HepG2 (cell line): ENCODE measurements around the gene CBY1. TPM values are rescaled to one million over a fixed set of nuclear protein-coding genes. Genes with fewer than 3 reads are reported as not detected.

Experiments used
- ATAC-seq: fragments of 200-7000 bp; cut with Tn5 transposase; 3 replicates; pipeline ENCODE4 v1.9.1; 2020; ENCODE audit warnings: mild to moderate bottlenecking, moderate library complexity
- BruUV-seq: library from RNA; stranded (reverse); fragments of 400-500 nt; replicated peaks from 2 replicates; lab custom pipeline; 2021; lab: Mats Ljungman, UMichigan
- CTCF ChIA-PET: fragments of 300-600 bp; formaldehyde crosslinking; extraction: SDS; loops from one replicate; lab custom pipeline; 2021; ENCODE audit warnings: low total read pairs, inconsistent platforms, low intra/inter-chr PET ratio; lab: Yijun Ruan, JAX
- POLR2A ChIA-PET: fragments of 350-600 bp; sonication (Branson Sonifier 250); formaldehyde crosslinking; loops from one replicate; lab custom pipeline; 2020; ENCODE audit warnings: antibody characterized with exemption, inconsistent platforms; lab: Yijun Ruan, JAX
- DNase-seq: peaks from one replicate; pipeline ENCODE4 v3.0.0-alpha.2; 2015; ENCODE audit warnings: low spot score
- FAIRE-seq: peaks from 3 replicates; lab custom pipeline; 2011; peaks lifted over from hg19 to GRCh38; lab: Jason Lieb, UNC
- H2AFZ ChIP-seq: one replicate; pipeline ENCODE4 v1.6.1; 2011; ENCODE audit warnings: low read length, inconsistent platforms
- H3K27ac ChIP-seq: fragments of 300-600 bp; 3 replicates; pipeline ENCODE4 v1.8.0; 2011; ENCODE audit warnings: mixed run types, mild to moderate bottlenecking, mixed read lengths, low read length, inconsistent platforms; ENCODE audit not compliant: insufficient read depth; ENCODE audit errors: extremely low read length
- H3K27me3 ChIP-seq, 2 experiments: fragments of 200-600 bp in 1 of 2; 2 replicates in 1 of 2; 3 replicates in 1 of 2; pipeline versions ENCODE4 v1.6.0 to v1.8.0; 2011; ENCODE audit warnings: low read length in 2 of 2, mild to moderate bottlenecking in 2 of 2, moderate library complexity in 2 of 2, inconsistent platforms in 1 of 2; ENCODE audit not compliant: insufficient read depth in 2 of 2, control insufficient read depth in 1 of 2
- H3K36me3 ChIP-seq, 2 experiments: fragments of 200-600 bp in 1 of 2; replicated peaks in 1 of 2; 2 replicates in 1 of 2; 3 replicates in 1 of 2; pipeline versions ENCODE4 v1.5.1 to v1.8.0; 2011; ENCODE audit warnings: low read length in 2 of 2, inconsistent platforms in 1 of 2; ENCODE audit not compliant: insufficient read depth in 2 of 2, control insufficient read depth in 1 of 2
- H3K4me1 ChIP-seq: 2 replicates; pipeline ENCODE4 v1.5.1; 2012; ENCODE audit warnings: low read length, inconsistent platforms; ENCODE audit not compliant: insufficient read depth
- H3K4me2 ChIP-seq: 2 replicates; pipeline ENCODE4 v1.6.0; 2011; ENCODE audit warnings: low read depth, low read length, inconsistent platforms
- H3K4me3 ChIP-seq, 3 experiments: fragments of 200-600 bp in 1 of 3; sonication (generic), shearing (Covaris generic) in 1 of 3; replicated peaks in 1 of 3; 2 replicates each; pipeline ENCODE4 v1.5.1; 2011 to 2016; ENCODE audit warnings: low read length in 3 of 3, inconsistent platforms in 2 of 3, low read depth in 2 of 3, mild to moderate bottlenecking in 2 of 3, control low read depth in 1 of 3, mixed read lengths in 1 of 3; ENCODE audit not compliant: insufficient read depth in 1 of 3
- H3K79me2 ChIP-seq: one replicate; pipeline ENCODE4 v1.6.1; 2011; ENCODE audit warnings: low read length, inconsistent platforms; ENCODE audit not compliant: insufficient read depth
- H3K9ac ChIP-seq: 2 replicates; pipeline ENCODE4 v1.6.0; 2011; ENCODE audit warnings: mild to moderate bottlenecking, low read depth, low read length, inconsistent platforms; ENCODE audit not compliant: insufficient read depth
- H3K9me3 ChIP-seq: 2 replicates; pipeline ENCODE4 v1.5.1; 2012; ENCODE audit warnings: mild to moderate bottlenecking, low read length
- H4K20me1 ChIP-seq: 2 replicates; pipeline ENCODE4 v1.6.0; 2011; ENCODE audit warnings: inconsistent platforms, mild to moderate bottlenecking, low read length, moderate library complexity; ENCODE audit not compliant: insufficient read depth
- HDAC6 ChIP-seq: fragments of 200-600 bp; sonication (generic); IDR thresholded peaks from 2 replicates; pipeline ENCODE4 v1.7.0; 2017; ENCODE audit warnings: mild to moderate bottlenecking, antibody characterized with exemption, low read length, low read depth
- MED13 ChIP-seq: sonication (generic); formaldehyde crosslinking; IDR thresholded peaks from 2 replicates; pipeline ENCODE4 v1.5.0; 2020; ENCODE audit warnings: missing genetic modification reagents
- RAD51 ChIP-seq: fragments of 450-650 bp; IDR thresholded peaks from 2 replicates; pipeline ENCODE4 v1.6.1; 2016; ENCODE audit warnings: borderline replicate concordance
- SIN3B ChIP-seq: fragments of 150-350 bp; IDR thresholded peaks from 2 replicates; pipeline ENCODE4 v1.6.1; 2014; ENCODE audit warnings: low read length
- SOX6 ChIP-seq, 2 experiments: fragments of 450-650 bp in 1 of 2; sonication (generic) in 1 of 2; formaldehyde crosslinking in 1 of 2; IDR thresholded peaks; 2 replicates each; pipeline versions ENCODE4 v1.4.0 to v1.6.1; 2017 to 2020; ENCODE audit warnings: antibody characterized with exemption in 1 of 2, mild to moderate bottlenecking in 1 of 2, missing genetic modification reagents in 1 of 2
- ZNF17 ChIP-seq: sonication (generic); formaldehyde crosslinking; IDR thresholded peaks from 2 replicates; pipeline ENCODE4 v1.5.0; 2020; ENCODE audit warnings: mild to moderate bottlenecking, missing genetic modification reagents
- WGBS: methylation state at CpG from one replicate; pipeline ENCODE4 v1.1.6; 2017; ENCODE audit warnings: low lambda C conversion rate; 5-methylcytosine and 5-hydroxymethylcytosine counted together
- in situ Hi-C: cut with HindIII; loops from 2 replicates; pipeline ENCODE4 v1.10.0; 2017; ENCODE audit warnings: low pct_unique_long_range_greater_than_20kb; ENCODE audit not compliant: extremely low pct_ligation_motif_present
- intact Hi-C: fragments of 100-400 bp; cut with micrococcal nuclease; formaldehyde crosslinking; loops from one replicate; pipeline ENCODE4 v1.10.0; 2022; ENCODE audit not compliant: unreplicated experiment
- polyA plus RNA-seq, 8 experiments: library from polyadenylated mRNA; depleted of rRNA in 3 of 8; stranded (reverse) in 7 of 8; unstranded in 1 of 8; fragments of >200 nt; fragmentation: Illumina TruSeq in 4 of 8; extraction: Trizol in 4 of 8; gene quantifications; 2 replicates each; pipeline versions ENCODE4 v1.2.1 to v1.2.3, GENCODE V29; 2011 to 2016; ENCODE audit warnings: low read depth in 4 of 8, missing spikeins in 1 of 8, mixed read lengths in 1 of 8; ENCODE audit not compliant: insufficient read depth in 1 of 8
- total RNA-seq, 5 experiments: library from RNA; depleted of rRNA; stranded (reverse); fragments of >200 nt; fragmentation: Illumina TruSeq; extraction: Trizol; gene quantifications; 2 replicates each; pipeline ENCODE4 v1.2.3, GENCODE V29; 2016; ENCODE audit warnings: low read depth in 1 of 5
- TF ChIP-seq, protein P1 (sequence below): fragments of 450-650 bp; IDR thresholded peaks from 2 replicates; pipeline ENCODE4 v1.6.1; 2017

Gene CBY1
- total and polyA plus RNA-seq, 2 of the 13 experiments (the other 11 are each of a cell fraction or from before 2014, with no cell fraction given), result 19.7 to 20.3 TPM

DNA sequence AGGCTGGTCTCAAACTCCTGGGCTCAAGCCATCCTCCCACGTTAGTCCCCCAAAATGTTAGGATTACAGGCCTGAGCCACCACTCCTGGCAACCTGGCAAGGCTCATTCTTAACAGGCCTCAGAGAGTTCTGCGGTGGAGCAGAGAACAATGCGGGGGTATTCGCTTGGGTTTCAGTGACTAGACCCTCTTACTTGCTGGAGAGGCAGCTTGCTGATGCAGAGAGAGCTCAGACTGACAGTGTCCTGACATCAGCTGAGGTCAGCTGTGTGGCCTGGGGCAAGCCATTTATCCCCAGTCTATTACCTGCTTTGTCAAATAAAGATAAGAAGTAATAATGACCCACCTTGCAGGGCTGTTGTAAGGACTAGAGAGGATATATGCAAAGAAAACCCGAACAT, 46.2 kb upstream of the CBY1 start (continued):
- TF ChIP-seq, protein P1, sequence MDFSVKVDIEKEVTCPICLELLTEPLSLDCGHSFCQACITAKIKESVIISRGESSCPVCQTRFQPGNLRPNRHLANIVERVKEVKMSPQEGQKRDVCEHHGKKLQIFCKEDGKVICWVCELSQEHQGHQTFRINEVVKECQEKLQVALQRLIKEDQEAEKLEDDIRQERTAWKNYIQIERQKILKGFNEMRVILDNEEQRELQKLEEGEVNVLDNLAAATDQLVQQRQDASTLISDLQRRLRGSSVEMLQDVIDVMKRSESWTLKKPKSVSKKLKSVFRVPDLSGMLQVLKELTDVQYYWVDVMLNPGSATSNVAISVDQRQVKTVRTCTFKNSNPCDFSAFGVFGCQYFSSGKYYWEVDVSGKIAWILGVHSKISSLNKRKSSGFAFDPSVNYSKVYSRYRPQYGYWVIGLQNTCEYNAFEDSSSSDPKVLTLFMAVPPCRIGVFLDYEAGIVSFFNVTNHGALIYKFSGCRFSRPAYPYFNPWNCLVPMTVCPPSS, result no peak

DNA sequence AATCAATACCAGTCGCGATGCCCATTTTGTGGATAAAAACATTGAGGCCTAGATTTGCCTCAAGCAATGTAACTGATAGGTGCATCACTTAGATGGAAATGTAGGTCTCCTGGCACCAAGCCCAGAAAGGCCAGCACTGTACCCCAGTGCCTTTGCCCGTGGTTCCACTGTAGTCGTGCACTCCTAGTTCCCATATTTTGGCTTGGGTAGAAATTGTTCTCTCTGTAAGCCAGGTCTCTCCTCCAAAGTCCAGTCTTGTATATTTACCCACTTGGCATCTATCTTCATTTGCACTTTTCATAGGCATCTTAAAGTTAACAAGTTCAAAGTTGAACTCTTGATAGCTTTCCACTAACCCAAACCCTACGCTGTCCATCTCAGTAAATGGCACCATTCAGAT, 44.9 kb upstream of the CBY1 start:
- H3K4me2 ChIP-seq, result no peak overlapping the region
- POLR2A ChIA-PET, result no interaction called here
- no peaks in the 10 kb centered on the region for H3K79me2 ChIP-seq
- H3K4me3 ChIP-seq, result no peak overlapping the region
- H3K9me3 ChIP-seq, result no peaks in the 10 kb centered on the region
- 50% methylated on average over 5 of the region's 5 CpGs for WGBS
- BruUV-seq, result no TSS peak
- intact Hi-C loops (no loop called here), in situ Hi-C loops (no loop called here)
- no peak overlapping the region for H3K9ac ChIP-seq
- H2AFZ ChIP-seq, result no peak overlapping the region
- no peaks in the 10 kb centered on the region for H3K36me3 ChIP-seq
- DNase-seq, result no peak
- no peak overlapping the region for H3K27ac ChIP-seq
- peaks cover 23% of the 10 kb centered on the region for H3K4me1 ChIP-seq
- no peak for TF ChIP-seq SIN3B
- no peak for TF ChIP-seq RAD51
- TF ChIP-seq HDAC6, result no peak
- TF ChIP-seq ZNF17 (CRISPR knock-in tag), result no peak
- no peak for TF ChIP-seq MED13
- TF ChIP-seq SOX6 (IDR thresholded peaks at IDR 0.05), result no peak
- no peak for TF ChIP-seq SOX6 (CRISPR knock-in tag; IDR thresholded peaks at IDR 0.05)
- no peaks in the 10 kb centered on the region; the same call in 1 of the 2 replicates for H4K20me1 ChIP-seq
- no peak for ATAC-seq
- no peaks in the 10 kb centered on the region for H3K27me3 ChIP-seq
- CTCF ChIA-PET, result no interaction called here
- no peak for FAIRE-seq
